HepG2 (cell line): ENCODE measurements around the gene PRDX5. TPM values are rescaled to one million over a fixed set of nuclear protein-coding genes. Genes with fewer than 3 reads are reported as not detected.

ENCODE experiments used
- AGO1 ChIP-seq: fragments of 200-400 bp; formaldehyde crosslinking; IDR thresholded peaks from 2 replicates; pipeline ENCODE4 v1.6.1; 2017; ENCODE audit warnings: mild to moderate bottlenecking, low read depth, low read length, moderate library complexity; ENCODE audit not compliant: poor library complexity, severe bottlenecking
- ATF2 ChIP-seq: sonication (generic); formaldehyde crosslinking; IDR thresholded peaks from 2 replicates; pipeline ENCODE4 v1.4.0; 2020; ENCODE audit warnings: missing genetic modification reagents
- CSRNP2 ChIP-seq: sonication (generic); formaldehyde crosslinking; conservative IDR thresholded peaks from 2 replicates; pipeline ENCODE4 v1.8.0; 2022; ENCODE audit warnings: low read depth, missing genetic modification reagents
- FOSL2 ChIP-seq: sonication (generic); formaldehyde crosslinking; IDR thresholded peaks from 2 replicates; pipeline ENCODE4 v1.4.0; 2020; ENCODE audit warnings: missing genetic modification reagents
- FOXM1 ChIP-seq: sonication (generic); formaldehyde crosslinking; IDR thresholded peaks from 2 replicates; pipeline ENCODE4 v1.5.0; 2020; ENCODE audit warnings: missing genetic modification reagents
- KDM4B ChIP-seq: sonication (generic); formaldehyde crosslinking; IDR thresholded peaks from 2 replicates; pipeline ENCODE4 v1.4.0; 2020; ENCODE audit warnings: missing genetic modification reagents
- REPIN1 ChIP-seq: sonication (generic); formaldehyde crosslinking; IDR thresholded peaks from 2 replicates; pipeline ENCODE4 v1.8.0; 2022; ENCODE audit warnings: missing genetic modification reagents, low read depth, mild to moderate bottlenecking, borderline replicate concordance
- RFX5 ChIP-seq: IDR thresholded peaks from 2 replicates; pipeline ENCODE4 v1.6.1; 2011; ENCODE audit warnings: low read depth, low read length, improper control_type of control experiment
- TARDBP ChIP-seq: sonication (generic); formaldehyde crosslinking; IDR thresholded peaks from 2 replicates; pipeline ENCODE4 v1.8.0; 2022; ENCODE audit warnings: mild to moderate bottlenecking, missing genetic modification reagents
- YEATS2 ChIP-seq: sonication (generic); formaldehyde crosslinking; IDR thresholded peaks from 2 replicates; pipeline ENCODE4 v1.4.0; 2020; ENCODE audit warnings: missing genetic modification reagents, borderline replicate concordance
- ZFP36L2 ChIP-seq: sonication (generic); formaldehyde crosslinking; IDR thresholded peaks from 2 replicates; pipeline ENCODE4 v1.4.0; 2020; ENCODE audit warnings: missing genetic modification reagents
- ZMAT3 ChIP-seq: sonication (generic); formaldehyde crosslinking; conservative IDR thresholded peaks from 2 replicates; pipeline ENCODE4 v1.7.0; 2021; ENCODE audit warnings: missing genetic modification reagents
- ZNF331 ChIP-seq: sonication (generic); formaldehyde crosslinking; IDR thresholded peaks from 2 replicates; pipeline ENCODE4 v1.4.0; 2020; ENCODE audit warnings: missing genetic modification reagents
- ZNF562 ChIP-seq: sonication (generic); formaldehyde crosslinking; IDR thresholded peaks from 2 replicates; pipeline ENCODE4 v1.8.0; 2022; ENCODE audit warnings: missing genetic modification reagents, borderline replicate concordance
- ZSCAN25 ChIP-seq: sonication (generic); formaldehyde crosslinking; IDR thresholded peaks from 2 replicates; pipeline ENCODE4 v1.8.0; 2022; ENCODE audit warnings: mild to moderate bottlenecking, missing genetic modification reagents
- polyA plus RNA-seq, 8 experiments: library from polyadenylated mRNA; depleted of rRNA in 3 of 8; stranded (reverse) in 7 of 8; unstranded in 1 of 8; fragments of >200 nt; fragmentation: Illumina TruSeq in 4 of 8; extraction: Trizol in 4 of 8; gene quantifications; 2 replicates each; pipeline versions ENCODE4 v1.2.1 to v1.2.3, GENCODE V29; 2011 to 2016; ENCODE audit warnings: low read depth in 4 of 8, missing spikeins in 1 of 8, mixed read lengths in 1 of 8; ENCODE audit not compliant: insufficient read depth in 1 of 8
- total RNA-seq, 5 experiments: library from RNA; depleted of rRNA; stranded (reverse); fragments of >200 nt; fragmentation: Illumina TruSeq; extraction: Trizol; gene quantifications; 2 replicates each; pipeline ENCODE4 v1.2.3, GENCODE V29; 2016; ENCODE audit warnings: low read depth in 1 of 5
- TF ChIP-seq, protein P1 (sequence below): sonication (generic); formaldehyde crosslinking; IDR thresholded peaks from 2 replicates; pipeline ENCODE4 v1.4.0; 2020; ENCODE audit warnings: missing genetic modification reagents, borderline replicate concordance
- TF ChIP-seq, protein P2 (sequence below): sonication (generic); formaldehyde crosslinking; conservative IDR thresholded peaks from 2 replicates; pipeline ENCODE4 v1.4.0; 2020; ENCODE audit warnings: mild to moderate bottlenecking, missing genetic modification reagents, moderate library complexity

PRDX5 gene
- total and polyA plus RNA-seq, 2 of the 13 experiments (the other 11 are each of a cell fraction or from before 2014, with no cell fraction given), result 215 to 311 TPM

- TF ChIP-seq, protein P1, sequence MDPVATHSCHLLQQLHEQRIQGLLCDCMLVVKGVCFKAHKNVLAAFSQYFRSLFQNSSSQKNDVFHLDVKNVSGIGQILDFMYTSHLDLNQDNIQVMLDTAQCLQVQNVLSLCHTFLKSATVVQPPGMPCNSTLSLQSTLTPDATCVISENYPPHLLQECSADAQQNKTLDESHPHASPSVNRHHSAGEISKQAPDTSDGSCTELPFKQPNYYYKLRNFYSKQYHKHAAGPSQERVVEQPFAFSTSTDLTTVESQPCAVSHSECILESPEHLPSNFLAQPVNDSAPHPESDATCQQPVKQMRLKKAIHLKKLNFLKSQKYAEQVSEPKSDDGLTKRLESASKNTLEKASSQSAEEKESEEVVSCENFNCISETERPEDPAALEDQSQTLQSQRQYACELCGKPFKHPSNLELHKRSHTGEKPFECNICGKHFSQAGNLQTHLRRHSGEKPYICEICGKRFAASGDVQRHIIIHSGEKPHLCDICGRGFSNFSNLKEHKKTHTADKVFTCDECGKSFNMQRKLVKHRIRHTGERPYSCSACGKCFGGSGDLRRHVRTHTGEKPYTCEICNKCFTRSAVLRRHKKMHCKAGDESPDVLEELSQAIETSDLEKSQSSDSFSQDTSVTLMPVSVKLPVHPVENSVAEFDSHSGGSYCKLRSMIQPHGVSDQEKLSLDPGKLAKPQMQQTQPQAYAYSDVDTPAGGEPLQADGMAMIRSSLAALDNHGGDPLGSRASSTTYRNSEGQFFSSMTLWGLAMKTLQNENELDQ, result no peak
- TF ChIP-seq KDM4B (CRISPR knock-in tag) (peak; percentile 64; the same call in 1 of the 2 replicates), ATF2 (CRISPR knock-in tag) (peak; percentile 49), AGO1 (peak; percentile 59), REPIN1 (CRISPR knock-in tag) (0 out of 2 replicates have a peak, but pooled peaks have one; percentile 35), ZSCAN25 (peak; percentile 98), RFX5 (no peak), ZNF562 (no peak), ZFP36L2 (CRISPR knock-in tag) (0 out of 2 replicates have a peak, but pooled peaks have one; percentile 23), CSRNP2 (no peak), TARDBP (CRISPR knock-in tag) (peak; percentile 62), ZNF331 (CRISPR knock-in tag) (peak; percentile 65; the same call in 1 of the 2 replicates), FOXM1 (CRISPR knock-in tag) (no peak), FOSL2 (CRISPR knock-in tag) (peak; percentile 96), ZMAT3 (0 out of 2 replicates have a peak, but pooled peaks have one; percentile 33), YEATS2 (CRISPR knock-in tag) (peak; percentile 64; the same call in 1 of the 2 replicates)
- TF ChIP-seq, protein P2, sequence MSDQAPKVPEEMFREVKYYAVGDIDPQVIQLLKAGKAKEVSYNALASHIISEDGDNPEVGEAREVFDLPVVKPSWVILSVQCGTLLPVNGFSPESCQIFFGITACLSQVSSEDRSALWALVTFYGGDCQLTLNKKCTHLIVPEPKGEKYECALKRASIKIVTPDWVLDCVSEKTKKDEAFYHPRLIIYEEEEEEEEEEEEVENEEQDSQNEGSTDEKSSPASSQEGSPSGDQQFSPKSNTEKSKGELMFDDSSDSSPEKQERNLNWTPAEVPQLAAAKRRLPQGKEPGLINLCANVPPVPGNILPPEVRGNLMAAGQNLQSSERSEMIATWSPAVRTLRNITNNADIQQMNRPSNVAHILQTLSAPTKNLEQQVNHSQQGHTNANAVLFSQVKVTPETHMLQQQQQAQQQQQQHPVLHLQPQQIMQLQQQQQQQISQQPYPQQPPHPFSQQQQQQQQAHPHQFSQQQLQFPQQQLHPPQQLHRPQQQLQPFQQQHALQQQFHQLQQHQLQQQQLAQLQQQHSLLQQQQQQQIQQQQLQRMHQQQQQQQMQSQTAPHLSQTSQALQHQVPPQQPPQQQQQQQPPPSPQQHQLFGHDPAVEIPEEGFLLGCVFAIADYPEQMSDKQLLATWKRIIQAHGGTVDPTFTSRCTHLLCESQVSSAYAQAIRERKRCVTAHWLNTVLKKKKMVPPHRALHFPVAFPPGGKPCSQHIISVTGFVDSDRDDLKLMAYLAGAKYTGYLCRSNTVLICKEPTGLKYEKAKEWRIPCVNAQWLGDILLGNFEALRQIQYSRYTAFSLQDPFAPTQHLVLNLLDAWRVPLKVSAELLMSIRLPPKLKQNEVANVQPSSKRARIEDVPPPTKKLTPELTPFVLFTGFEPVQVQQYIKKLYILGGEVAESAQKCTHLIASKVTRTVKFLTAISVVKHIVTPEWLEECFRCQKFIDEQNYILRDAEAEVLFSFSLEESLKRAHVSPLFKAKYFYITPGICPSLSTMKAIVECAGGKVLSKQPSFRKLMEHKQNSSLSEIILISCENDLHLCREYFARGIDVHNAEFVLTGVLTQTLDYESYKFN (CRISPR knock-in tag), result peak; percentile 60
Observed at GRCh38 chr11:64355078-64355940, 37.4 kb downstream of the PRDX5 start (continued).
